Measurements from ENCODE around the gene TMEM86A. TPM values are rescaled to one million over a fixed set of nuclear protein-coding genes. Genes with fewer than 3 reads are reported as not detected.
A peak's percentile ranks its signal among the peaks of the same experiment; 100 is the strongest.

The TMEM86A gene
- total and polyA plus RNA-seq, 2 of the 8 experiments (the other 6 are each of a cell fraction or from before 2014, with no cell fraction given) = 1.5 to 1.7 TPM

DNA sequence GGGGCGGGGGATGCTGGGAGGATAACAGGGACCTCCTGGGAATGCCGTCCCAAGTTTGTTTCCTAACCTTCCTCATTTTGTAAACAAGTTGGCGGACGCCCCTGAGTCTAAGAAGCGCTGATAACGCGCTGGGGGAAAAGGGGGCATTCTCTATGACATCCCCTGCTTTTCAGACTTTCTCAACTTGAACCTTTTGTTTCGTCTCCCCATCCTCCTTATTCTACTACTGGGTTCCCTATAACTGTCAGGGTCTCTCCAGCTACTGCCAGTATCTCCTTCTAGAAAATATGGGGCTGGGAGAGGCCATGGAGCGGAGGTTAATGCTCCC is 654 bp downstream of the TMEM86A start:
- H4K20me1 ChIP-seq (replicated peaks in 1 of 2; ENCODE audit: control insufficient read depth in 1 of 2, insufficient read depth in 2 of 2, low read length in 2 of 2) = no peaks in the 10 kb centered on the region
- peak overlapping the region; percentile 81; the same call in 1 of the 2 replicates for H2AFZ ChIP-seq (ENCODE audit: low read length)
- no peak overlapping the region for H3K4ac ChIP-seq (replicated peaks; ENCODE audit: insufficient read length, low read depth, low read length)
- H2BK20ac ChIP-seq (ENCODE audit: low read length) = no peak overlapping the region
- H3K4me2 ChIP-seq (ENCODE audit: insufficient read depth in 1 of 2, low read depth in 2 of 2, low read length in 2 of 2) = peak overlapping the region; percentile 75 to 79
- peak overlapping the region in 2 of 4 experiments; percentile 46 to 68; a peak in 3 of 7 replicates for H3K9ac ChIP-seq (replicated peaks in 1 of 4; ENCODE audit: extremely low read depth in 1 of 4, low read depth in 3 of 4, low read length in 3 of 4)
- H3K27me3 ChIP-seq (replicated peaks in 1 of 4; ENCODE audit: control insufficient read depth in 3 of 4, extremely low read depth in 1 of 4, insufficient read depth in 3 of 4, low read length in 3 of 4) = peaks cover 0 to 7% (median 5%) of the 10 kb centered on the region in 4 experiments; a peak in 5 of 7 replicates
- H2BK5ac ChIP-seq (ENCODE audit: low read depth, low read length) = no peak overlapping the region
- no peak for DNase-seq (ENCODE audit: low read depth in 1 of 2, low spot score in 2 of 2)
- FAIRE-seq = no peak
- H3K4me3 ChIP-seq (ENCODE audit: extremely low read depth in 1 of 4, insufficient read depth in 2 of 4, low read depth in 3 of 4, low read length in 4 of 4) = peak overlapping the region; percentile 47 to 87 (median 57)
- H2BK120ac ChIP-seq (replicated peaks; ENCODE audit: low read depth, low read length) = no peak overlapping the region
- no peak overlapping the region for H3K56ac ChIP-seq (replicated peaks; ENCODE audit: insufficient read length, low read depth, low read length)
- POLR2A ChIA-PET (ENCODE audit: partially characterized antibody) = interaction anchor here (1.3 to 1.4 kb wide), 2 partner anchors 16 to 23 kb away, joined by 3 to 6 read pairs; no protein-coding TSS in a partner anchor
- CTCF ChIA-PET (ENCODE audit: partially characterized antibody) = interaction anchor here (1.8 to 2.0 kb wide), 3 partner anchors 23 to 28 kb away, joined by 4 to 7 read pairs (median 5); no protein-coding TSS in a partner anchor
- no peaks in the 10 kb centered on the region for H3K9me3 ChIP-seq (ENCODE audit: insufficient read depth in 2 of 2, low read depth in 1 of 2, low read length in 1 of 2)
- no peak overlapping the region for H3K18ac ChIP-seq (ENCODE audit: extremely low read depth, low read length)
- H2AK5ac ChIP-seq (ENCODE audit: low read depth, low read length) = no peak overlapping the region
- H4K91ac ChIP-seq (replicated peaks; ENCODE audit: insufficient read length, low read length) = no peak overlapping the region
- no peaks in the 10 kb centered on the region for H3K79me2 ChIP-seq (ENCODE audit: control insufficient read depth in 1 of 2, insufficient read depth in 2 of 2, low read length in 2 of 2)
- no peaks in the 10 kb centered on the region for H3K36me3 ChIP-seq (ENCODE audit: control insufficient read depth in 2 of 4, insufficient read depth in 4 of 4, low read length in 3 of 4)
- no peak overlapping the region for H3K23ac ChIP-seq (ENCODE audit: insufficient read length)
- no peak overlapping the region for H4K8ac ChIP-seq (ENCODE audit: extremely low read depth, insufficient read depth, low read length)
- WGBS, 2 experiments (ENCODE audit: extremely low coverage in 1 of 2, insufficient coverage in 1 of 2, insufficient read length in 1 of 2, insufficient replicate concordance in 2 of 2, low coverage in 1 of 2, low lambda C conversion rate in 2 of 2, missing lambda C conversion rate in 1 of 2) = 13% methylated on average over 8 of the region's 9 CpGs; no CpG with 5 or more reads in 1 of the 2 experiments
- peaks cover 0 to 9% (median 2%) of the 10 kb centered on the region in 4 experiments; a peak in 3 of 7 replicates for H3K4me1 ChIP-seq (replicated peaks in 1 of 4; ENCODE audit: control insufficient read depth in 3 of 4, insufficient read depth in 4 of 4, low read length in 3 of 4)
- no peak overlapping the region for H2BK15ac ChIP-seq (ENCODE audit: low read length)
- H3K79me1 ChIP-seq (ENCODE audit: low read depth, low read length) = no peaks in the 10 kb centered on the region
- no peak overlapping the region for H3K27ac ChIP-seq (ENCODE audit: low read depth, low read length)
- no peak overlapping the region for H2BK12ac ChIP-seq (ENCODE audit: low read depth, low read length)
- H3K14ac ChIP-seq (ENCODE audit: insufficient read length) = no peak overlapping the region
- H3K23me2 ChIP-seq (ENCODE audit: low read depth, low read length) = peaks cover 8% of the 10 kb centered on the region
- H4K5ac ChIP-seq (ENCODE audit: insufficient read length, low read depth, low read length) = no peak overlapping the region
- TF ChIP-seq NRF1 (IDR thresholded peaks at IDR 0.05; ENCODE audit: low read depth, low read length) (no peak), NANOG (IDR thresholded peaks at IDR 0.05; ENCODE audit: insufficient read depth, low read depth, low read length, poor library complexity, severe bottlenecking) (no peak), CHD1 (IDR thresholded peaks at IDR 0.05; ENCODE audit: low read depth, low read length) (no peak), BACH1 (IDR thresholded peaks at IDR 0.05; ENCODE audit: low read length) (no peak), JUND (IDR thresholded peaks at IDR 0.05; ENCODE audit: low read length) (no peak), SIN3A (conservative IDR thresholded peaks at IDR 0.05 in 1 of 2, IDR thresholded peaks at IDR 0.05 in 1 of 2; ENCODE audit: low read depth in 1 of 2, low read length in 2 of 2) (no peak), SRF (IDR thresholded peaks at IDR 0.05; ENCODE audit: low read depth, low read length) (no peak), ATF3 (IDR thresholded peaks at IDR 0.05; ENCODE audit: insufficient read depth, low read depth, low read length) (no peak), RNF2 (IDR thresholded peaks at IDR 0.05; ENCODE audit: borderline replicate concordance, low read depth, low read length, missing control alignments, poor library complexity, severe bottlenecking) (no peak), ATF2 (IDR thresholded peaks at IDR 0.05; ENCODE audit: low read length) (no peak), CTBP2 (IDR thresholded peaks at IDR 0.05; ENCODE audit: borderline replicate concordance, insufficient read depth, insufficient read length, low read length) (no peak)
